Bone marrow (tissue), 2 donors: ENCODE data around the gene LTK.
A peak's percentile ranks its signal among the peaks of the same experiment; 100 is the strongest.
"Not testable (repeated sequence)": the region's sequence is repeated elsewhere in the genome, so short reads cannot be mapped to it uniquely, and the experiment has no call there.

ENCODE experiments used
- DNase-seq, 2 donors: peaks; one replicate each; lab custom pipeline; 2025; lab: John Stamatoyannopoulos, UW

LTK gene

DNA sequence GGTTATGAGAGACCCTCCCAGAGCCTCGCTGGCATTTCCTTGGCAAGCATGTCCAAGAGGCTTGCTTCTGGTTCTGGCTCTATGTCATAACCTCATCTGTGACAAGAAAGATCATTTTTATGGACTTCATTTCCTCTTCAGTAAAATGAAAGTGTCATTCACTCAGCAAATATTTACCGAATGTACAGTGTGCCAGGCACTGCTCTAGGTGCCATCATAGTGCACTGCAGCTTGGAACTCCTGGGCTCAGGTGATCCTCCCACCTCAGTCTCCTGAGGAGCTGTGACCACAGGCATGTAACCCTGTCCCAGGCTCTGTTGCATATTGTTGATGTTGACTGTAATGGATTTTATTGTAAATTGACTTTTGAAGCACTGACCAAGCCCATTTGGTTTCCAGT lies 38.7 kb downstream of the LTK start:
- no peak for DNase-seq

DNA sequence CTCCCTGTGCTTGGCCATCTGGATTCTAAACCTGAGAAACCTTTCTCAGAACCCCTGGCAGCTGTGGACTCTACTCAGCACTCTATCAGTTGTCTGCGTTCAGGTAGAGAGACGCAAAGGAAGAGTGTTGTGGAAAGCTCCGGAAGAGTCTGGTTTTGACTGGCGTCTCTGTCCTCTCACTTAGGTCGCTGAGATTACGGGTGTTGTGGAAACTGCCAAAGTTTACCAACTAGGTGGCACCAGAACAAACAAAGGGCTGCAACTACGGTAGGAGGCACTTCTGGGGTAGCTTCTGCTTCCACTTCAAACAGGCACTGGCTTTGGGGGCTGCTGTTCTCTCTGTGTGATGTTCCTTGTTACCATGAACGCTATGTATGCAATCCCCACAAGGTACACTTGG lies 39.2 kb downstream of the LTK start:
- no peak for DNase-seq

DNA sequence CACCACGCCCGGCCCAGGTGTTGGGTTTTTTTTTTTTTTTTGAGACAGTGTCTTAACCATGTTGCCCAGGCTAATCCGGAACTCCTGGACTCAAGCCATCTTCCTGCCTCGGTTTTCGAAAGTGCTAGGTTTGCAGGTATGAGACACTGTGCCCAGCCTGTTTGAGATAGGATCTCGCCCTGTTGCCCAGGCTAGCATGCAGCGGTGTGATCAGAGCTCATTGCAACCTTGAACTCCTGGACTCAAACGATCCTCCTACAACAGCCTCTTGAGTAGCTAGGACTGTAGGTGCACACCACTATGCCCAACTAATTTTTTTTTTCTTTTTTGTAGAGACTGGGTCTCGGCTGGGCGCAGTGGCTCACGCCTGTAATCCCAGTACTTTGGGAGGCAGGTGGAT lies 40.2 kb downstream of the LTK start:
- no peak for DNase-seq

DNA sequence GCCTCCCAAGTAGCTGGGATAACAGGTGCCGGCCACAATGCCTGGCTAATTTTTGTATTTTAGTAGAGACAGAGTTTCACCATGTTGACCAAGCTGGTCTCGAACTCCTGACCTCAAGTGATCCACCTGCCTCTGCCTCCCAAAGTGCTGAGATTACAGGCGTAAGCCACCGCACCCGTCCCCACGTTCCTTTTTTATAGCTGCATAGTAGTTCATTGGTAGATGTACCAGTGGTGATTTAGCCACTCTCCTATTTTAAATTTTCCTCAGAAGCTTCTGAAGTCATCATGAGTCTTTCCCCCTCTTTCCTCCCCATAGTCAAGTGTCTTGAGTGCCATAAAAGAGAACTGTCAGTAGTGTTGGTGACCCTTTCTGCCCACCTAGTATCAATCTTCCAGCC lies 44.0 kb downstream of the LTK start:
- not testable (repeated sequence) for DNase-seq

DNA sequence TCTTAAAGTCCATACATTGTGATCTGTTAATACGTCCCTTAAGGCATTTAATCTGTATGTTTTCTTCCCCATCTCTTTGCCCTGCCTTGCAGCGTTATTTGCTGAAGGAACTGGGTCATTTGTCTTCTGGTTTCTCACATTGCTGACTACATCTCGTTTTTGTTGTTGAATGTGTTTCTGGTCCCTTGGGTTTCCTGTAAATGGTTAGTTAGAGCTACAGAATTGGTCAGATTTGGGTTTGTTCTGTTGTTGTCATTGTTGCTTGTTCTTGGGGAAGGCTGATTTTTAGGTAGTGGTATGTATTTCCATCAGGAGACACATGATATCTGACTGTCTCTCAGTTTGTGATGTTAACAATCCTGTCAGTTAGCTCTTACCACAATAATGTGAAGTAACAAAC lies 46.9 kb downstream of the LTK start:
- no peak for DNase-seq

DNA sequence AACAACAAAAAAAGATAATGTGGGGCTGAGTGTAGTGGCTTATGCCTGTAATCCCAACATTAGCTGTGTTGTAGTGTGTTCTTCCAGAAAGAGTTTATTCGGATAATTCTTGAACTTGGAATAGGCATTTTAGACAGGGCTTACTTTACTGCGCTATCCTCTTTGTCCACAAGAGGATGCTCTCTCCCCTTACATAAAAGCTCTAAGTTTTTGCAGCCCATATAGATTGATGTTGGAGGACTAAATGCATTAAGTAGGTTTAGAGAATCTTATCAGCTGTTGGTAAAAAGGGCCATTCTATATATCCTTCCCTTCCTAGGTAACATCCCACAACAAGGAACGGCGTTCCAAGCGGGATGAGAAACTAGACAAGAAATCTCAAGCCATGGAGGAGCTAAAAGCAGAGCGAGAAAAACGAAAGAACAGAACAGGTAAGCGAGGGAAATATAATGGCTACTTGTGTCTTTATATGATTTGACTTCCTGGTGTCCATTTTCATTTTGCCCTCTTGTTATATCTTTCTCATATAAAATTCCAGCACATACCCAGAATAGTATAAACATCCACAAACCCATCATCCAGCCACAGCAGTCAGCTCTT lies 47.7 kb downstream of the LTK start:
- DNase-seq: peak in 1 of 2 donors; percentile 43

DNA sequence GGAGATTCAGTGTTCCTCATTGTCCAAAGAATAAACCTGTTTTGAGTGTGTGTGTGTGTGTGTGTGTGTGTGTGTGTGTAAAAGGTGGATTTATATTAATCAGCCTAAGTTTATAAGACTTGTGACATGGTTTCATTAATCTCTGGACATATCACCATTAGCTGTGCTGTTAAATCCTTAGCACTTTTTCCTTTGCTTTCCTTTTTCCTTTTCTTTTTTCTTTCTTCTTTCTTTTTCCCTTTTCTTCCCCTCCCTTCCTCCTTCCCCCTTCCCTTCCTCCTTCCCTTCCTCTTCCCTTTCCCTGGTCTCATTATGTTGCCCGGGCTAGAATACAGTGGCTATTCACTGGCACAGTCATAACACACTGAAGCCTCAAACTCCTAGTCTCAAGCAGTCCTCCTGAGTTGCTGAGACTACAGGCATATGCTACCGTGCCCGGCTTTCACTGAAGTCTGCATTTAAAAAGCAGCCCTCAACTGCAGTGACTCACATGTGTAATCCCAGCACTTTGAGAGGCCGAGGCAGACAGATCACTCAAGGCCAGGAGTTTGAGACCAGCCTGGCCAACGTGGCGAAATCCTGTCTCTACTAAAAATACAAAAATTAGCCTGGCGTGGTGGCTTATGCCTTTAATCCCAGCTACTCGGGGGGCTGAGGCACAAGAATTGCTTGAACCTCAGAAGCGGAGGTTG lies 48.6 kb downstream of the LTK start:
- DNase-seq: no peak

DNA sequence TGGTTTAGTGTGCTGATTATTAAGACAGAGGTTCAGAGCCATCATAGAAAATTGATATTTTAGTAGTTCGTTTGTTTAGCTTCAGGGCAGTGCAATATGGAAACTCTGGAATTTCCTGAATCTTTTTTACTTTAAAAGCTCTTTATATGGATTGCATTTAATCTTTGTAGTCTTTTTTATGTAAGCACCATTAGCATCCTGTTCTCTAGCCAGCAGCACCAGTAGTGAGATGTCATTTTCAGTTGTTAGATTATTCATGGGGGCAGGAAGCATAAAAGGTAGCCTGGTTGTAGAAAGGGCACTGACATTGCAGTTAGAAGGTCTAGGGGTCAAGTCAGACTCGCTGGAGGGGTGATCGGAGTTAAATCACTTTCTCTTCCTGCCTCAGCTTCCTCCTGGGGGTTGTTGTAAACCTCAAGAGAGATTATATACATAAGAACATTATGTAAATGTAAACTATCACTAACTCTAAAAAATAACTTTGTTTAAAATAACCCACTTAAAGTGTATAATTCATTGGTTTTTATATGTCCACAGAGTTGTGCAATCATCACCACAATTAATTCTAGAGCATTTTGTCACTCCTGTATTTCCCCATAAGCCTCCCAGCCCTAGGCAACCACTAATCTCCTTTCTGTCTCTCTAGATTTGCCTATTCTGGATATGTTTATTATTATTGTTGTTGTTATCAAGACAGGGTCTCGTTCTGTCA lies 51.4 kb downstream of the LTK start:
- no peak for DNase-seq
